T-helper 9 cell (primary cell): ENCODE measurements around the gene DLG2.

Experiments
- DNase-seq: peaks from one replicate; pipeline ENCODE4 v3.0.0-alpha.2; 2020

The DLG2 gene

DNA sequence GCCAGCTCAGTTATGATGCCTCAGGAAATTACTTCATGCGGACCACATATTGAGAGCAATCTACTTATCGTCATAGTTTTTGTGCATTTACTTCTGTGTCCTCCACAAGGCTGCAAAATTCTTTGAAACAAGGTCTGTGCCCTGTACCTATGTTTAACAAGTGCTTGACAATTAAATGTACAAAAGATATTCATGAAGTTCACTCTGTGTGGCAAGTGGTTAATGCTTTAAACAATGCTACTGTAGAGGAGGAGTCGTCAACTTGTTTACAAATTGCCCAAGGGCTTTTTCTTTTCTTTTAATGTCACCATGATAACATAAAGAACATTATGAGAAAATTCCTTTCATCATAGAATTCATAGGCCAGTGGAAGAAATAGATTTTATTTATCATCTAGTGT, 1469.5 kb downstream of the DLG2 start:
- DNase-seq: no peak

DNA sequence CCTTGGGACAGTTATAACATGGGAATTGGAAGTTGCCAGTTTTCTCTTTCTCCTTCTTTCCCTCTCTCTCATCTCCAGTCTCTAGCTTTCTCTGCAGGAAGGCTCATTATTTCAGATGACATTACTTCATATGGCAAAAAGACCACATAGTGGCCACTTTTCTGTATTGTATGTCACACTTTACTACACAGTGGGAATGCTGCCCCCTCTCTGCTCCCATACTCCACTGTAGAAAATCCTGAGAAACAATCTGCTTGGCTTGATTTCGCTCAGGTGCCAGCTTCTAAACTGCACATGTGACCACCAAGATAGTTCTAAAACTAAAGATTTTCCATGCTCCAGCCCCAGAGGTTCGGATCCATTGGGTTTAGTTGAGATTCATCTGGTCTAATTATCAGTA, 1480.3 kb downstream of the DLG2 start:
- DNase-seq: no peak

DNA sequence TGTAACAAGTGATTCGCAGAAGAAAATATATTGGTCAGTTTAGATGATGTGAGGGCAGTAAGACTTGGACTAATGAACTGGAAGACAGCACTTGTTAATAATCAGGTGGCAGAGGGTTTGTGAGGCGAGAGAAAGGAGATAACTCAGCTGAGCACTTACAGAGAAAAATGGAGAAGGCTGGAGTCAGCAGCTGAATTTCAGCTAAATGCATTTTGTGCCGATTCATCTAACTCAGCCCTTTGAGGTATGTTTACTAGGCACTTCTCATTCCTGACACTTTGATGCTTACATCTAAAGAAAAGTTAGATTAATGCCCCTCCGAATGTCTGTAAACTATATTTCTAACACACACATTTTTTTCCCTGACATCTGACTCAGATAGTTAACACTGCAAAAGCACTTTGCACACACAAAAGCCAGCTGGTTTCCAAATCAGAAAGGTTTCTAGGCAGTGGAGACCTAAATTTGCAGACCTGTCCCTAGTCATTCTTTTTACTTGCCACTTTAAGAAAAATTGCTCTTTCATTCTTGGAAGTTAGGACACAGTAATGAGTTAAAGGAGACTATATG, 1481.4 kb downstream of the DLG2 start:
- DNase-seq: no peak

DNA sequence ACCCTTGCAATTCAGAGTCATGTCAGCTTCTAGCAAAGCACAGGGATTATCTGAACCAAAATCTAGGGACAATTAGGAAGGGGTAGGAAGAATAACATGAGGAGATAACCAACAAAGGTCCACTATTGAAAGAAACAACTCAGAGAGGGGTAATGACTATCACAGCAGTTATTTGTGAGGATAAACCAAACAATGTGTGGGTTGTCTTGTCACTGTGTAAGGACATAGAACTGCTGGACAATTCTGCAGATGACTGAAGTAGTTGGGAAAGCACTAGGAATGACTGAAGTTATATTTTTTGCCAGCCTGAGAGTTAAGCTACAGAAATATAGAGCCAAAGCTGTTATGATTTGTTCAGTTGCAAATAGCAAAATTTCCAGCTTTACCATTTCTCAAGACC, 1482.6 kb downstream of the DLG2 start:
- DNase-seq: no peak

- no peak for DNase-seq
These were observed 1484.7 kb downstream of the DLG2 start for GRCh38 chr11:84142411-84142810.

- DNase-seq: no peak
These were observed 1486.6 kb downstream of the DLG2 start for GRCh38 chr11:84140386-84141169.

DNA sequence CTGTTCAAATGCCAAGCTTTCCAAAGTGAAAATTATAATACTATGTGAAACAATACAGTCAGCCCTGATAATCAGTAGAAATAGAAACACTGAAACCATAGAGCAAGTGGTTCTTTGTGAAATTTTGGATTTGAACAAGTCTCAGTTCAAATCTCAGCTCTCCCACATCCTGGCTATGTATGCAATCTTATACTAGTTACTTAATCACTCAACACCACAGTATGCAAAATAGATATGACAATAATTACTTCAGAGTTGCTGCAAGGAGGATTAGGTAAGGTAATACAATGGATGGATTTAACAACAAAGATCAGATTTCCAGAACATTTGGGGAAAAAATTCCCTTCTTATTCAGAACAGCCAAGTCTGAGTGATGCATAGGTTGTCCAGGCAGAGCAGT, 1489.2 kb downstream of the DLG2 start:
- no peak for DNase-seq

DNA sequence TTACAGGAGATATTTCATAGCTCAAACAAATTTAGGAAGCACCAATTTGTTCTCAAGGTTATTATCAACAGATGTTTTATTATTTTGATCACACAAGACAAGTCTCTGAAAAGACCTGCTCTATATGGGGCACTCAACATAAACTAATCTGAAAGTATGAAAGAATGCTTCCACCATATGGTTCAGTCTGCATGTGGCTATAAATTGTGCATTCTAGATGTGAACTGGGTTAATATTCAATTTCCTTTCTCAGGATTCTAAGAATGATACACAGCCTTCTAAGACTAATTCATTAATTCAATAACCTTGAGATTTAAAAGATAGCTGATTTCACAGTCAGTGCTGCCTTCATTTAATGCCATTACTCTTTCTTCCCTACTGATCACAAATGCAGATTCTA, 1489.6 kb downstream of the DLG2 start:
- no peak for DNase-seq

DNA sequence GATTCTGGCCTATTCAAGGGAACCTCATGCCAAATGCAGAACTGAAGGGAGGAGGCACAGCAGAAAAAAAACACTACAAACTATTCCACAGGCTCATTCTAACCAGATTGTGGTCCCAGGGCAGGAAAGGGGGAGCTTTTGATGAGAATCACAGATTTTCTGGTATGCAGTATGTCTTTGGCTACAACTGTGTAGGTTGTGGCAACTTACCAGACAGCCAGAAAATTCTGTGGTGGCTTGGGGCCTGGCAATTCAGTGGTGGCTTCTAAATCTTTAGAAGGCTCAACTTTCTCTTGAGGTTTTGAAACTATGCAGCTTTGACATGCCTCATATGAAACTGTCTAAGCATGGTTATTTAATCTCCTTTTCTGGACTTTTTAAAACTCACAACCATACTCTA, 1490.2 kb downstream of the DLG2 start:
- DNase-seq: no peak

DNA sequence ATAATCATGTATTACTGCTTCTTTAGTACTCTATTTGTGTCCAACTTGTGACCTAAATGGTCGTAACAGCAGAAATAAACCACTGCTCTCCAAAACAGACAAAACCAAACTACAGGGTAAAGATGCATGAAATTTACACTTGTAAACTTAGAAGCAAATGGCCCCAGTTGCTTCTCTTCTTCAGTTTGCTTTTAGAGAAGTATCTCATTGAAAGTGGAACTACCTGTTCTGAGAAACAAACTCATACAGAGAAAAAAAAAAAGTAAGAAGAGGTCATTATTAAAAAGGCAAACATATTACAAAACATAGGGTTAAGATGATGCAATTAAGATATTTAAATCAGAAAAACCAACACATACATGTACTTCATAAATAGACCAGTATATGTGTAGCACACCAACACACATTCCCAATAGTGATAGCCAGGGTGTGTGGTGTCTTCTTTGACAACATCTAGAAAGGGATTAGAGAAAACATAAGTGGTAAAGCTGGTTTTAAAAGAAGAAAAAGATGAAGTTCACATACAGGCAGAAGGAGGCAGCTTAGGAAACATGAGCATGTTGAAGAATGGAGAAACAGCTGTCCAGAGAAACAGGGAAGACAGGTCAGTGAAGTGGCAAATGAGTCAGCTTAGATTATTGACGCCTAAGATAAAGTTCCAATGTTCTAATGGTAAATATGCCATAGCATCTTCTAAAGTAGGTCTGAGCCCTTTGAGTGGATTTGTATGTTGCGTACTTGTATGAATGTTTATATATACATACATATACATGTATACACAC, 1496.3 kb downstream of the DLG2 start:
- no peak for DNase-seq

GRCh38 chr11:84129961-84130576, 1497.1 kb downstream of the DLG2 start:
- DNase-seq: no peak

- no peak for DNase-seq
These were observed 1498.3 kb downstream of the DLG2 start for GRCh38 chr11:84128840-84129239.

GRCh38 chr11:84117394-84117793, 1509.8 kb downstream of the DLG2 start:
- no peak for DNase-seq

GRCh38 chr11:84106541-84106940, 1520.6 kb downstream of the DLG2 start:
- no peak for DNase-seq

- no peak for DNase-seq
These were observed 1522.0 kb downstream of the DLG2 start for GRCh38 chr11:84105148-84105547.

DNA sequence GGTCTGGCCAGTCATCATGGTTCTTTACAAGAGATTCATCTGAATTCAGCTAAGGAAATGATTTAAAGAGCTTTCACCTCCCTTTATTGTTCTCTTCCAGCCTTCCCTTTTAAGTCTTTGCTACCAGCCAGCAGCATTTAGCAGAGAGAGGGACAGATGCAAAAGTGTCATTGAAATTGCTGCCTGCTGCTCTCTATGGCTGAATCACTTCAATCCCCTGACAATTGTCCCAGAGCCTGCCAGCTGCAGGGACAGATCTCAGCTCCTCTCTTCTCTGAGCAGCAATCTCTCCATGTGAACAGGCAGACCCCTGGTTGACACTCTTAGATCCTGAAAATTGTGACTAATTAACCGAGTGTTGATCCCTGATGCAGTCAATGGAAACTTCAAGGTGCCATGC, 1524.0 kb downstream of the DLG2 start:
- no peak for DNase-seq

- DNase-seq: no peak
These were observed 1530.0 kb downstream of the DLG2 start for GRCh38 chr11:84097186-84097585.

DNA sequence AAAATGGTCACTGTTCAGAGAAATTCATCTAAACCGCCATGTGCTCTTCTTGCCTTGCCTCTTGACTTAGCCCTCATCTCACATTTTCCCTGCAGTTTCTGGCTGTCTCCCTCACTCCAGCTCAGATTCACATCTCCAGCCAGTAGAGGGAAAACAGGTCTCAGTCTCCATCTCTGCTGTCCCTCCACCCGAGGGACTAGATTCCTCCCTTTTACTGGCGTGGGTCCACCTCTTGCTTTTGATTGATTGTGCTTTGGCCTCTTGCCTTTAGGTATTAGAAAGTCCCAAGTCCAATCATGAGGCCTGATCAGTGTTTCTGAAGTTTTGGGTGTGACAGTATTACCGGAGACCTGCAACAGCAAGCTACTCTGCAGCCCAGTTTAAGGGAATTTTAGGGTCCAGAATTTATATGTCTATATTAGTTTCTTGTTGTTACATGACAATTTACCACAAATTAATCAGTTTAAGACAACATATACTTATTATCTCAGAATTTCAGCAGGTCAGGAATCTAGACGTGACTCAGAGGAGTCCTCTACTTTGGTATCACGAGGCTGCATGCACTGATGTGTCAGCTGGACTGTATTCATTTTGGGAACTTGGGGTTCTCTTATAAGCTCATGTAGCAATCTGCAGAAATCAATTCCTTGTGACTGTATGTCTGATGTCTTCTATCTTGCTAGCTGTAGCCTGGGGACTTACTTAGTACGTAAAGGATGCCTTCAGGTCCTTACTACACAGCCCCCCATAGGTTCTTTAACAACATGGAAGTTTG, 1535.7 kb downstream of the DLG2 start:
- DNase-seq: no peak

DNA sequence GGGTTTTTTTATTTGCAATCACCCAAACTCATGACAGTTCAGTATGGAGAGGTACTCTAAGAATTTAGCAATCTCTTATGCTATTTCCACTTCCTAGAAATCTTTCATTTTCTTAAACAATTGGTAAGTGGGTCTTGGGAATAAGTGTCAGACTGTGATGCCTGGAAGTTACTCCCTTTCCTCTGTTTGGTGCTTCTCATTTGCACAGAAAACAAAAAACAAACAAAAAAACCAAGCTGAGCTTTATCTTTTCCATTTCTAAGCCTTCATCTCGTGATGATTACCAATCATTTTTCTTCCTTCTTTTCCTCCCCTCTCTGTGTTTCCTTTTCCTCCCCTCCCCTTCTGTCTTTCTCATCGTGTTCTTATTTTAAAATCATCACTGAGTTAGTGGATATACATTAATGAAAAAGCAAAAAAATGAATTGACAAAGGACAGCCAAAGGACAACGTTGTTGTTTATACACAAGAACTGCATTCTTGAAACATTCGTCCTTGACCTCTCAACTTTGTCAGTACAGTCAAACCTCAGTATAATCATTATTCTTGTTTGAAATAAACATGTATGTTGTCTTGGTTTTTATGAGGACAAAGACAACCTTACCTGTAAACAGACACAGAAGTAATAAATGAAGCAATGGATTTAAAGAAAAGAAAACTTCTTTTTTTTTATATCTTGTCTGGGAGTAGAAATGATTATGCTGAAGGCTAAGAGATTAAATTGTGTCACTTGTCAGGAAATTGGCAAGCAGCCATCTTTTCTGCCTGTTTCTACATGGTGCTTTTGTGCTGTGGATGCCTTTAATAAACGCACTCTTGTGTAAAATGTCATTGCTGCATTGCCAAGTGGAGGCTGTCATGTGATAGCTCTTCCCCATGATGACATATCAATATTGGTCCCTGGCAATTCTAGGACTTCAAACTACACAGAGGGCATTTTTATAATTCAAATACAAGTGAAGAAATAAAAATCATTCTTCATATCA, 1537.8 kb downstream of the DLG2 start:
- DNase-seq: no peak

DNA sequence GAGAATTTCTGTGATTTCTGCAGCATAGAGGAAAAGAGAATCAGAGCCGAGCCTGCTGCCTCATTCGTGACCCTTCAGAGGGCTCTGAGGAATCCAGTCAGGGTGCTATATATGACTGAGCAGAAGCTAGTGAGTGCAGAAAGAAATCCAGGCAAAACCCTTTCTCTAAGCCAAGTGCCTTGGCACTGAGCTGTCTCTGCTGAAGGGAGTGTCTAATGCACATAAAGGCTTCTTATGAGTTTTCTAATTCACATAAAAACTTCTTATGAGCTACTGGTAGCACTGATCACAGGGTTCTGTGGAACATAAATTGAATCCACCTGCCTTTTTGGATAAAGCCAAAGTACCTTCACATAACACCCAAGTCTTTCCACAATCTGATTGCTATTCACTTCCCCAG, 1555.3 kb downstream of the DLG2 start:
- no peak for DNase-seq

DNA sequence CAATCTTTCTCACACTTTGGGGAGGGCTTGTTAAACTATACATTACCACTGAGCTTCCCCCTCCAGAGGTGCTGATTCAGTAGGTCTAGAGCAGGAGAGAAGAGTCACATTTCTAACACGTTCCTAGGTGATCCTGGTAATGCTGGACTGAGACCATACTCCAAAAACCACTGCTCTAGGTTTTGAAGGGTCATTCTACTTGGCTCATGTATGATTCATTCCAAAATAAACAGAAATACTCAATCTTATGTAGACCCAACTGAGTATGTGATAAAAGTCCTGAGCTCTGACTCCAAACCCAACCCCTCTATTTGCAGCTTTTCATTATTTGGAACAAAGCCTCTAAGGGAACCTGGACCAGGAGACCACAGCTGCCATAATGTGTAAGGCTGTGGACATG, 1558.1 kb downstream of the DLG2 start:
- no peak for DNase-seq

- no peak for DNase-seq
These were observed 1565.4 kb downstream of the DLG2 start for GRCh38 chr11:84061726-84062125.
